ENCODE measurements around the gene USP49.

The USP49 gene

GRCh38 chr6:41887331-41887751 lies 7.8 kb downstream of the USP49 start:
- in situ Hi-C loops (cut with HindIII; ENCODE audit: low pct_ligation_motif_present, low pct_unique_long_range_greater_than_20kb, low sequenced_read_pairs) = no loop called here
- DNase-seq = no peak

- DNase-seq = no peak
- in situ Hi-C loops (cut with HindIII; ENCODE audit: low pct_ligation_motif_present, low pct_unique_long_range_greater_than_20kb, low sequenced_read_pairs) = no loop called here
These were observed 9.2 kb downstream of the USP49 start for GRCh38 chr6:41885930-41886329.

- no peak for DNase-seq
- in situ Hi-C loops (cut with HindIII; ENCODE audit: low pct_ligation_motif_present, low pct_unique_long_range_greater_than_20kb, low sequenced_read_pairs) = no loop called here
These were observed 10.2 kb downstream of the USP49 start for GRCh38 chr6:41884957-41885356.

GRCh38 chr6:41881506-41881905 lies 13.7 kb downstream of the USP49 start:
- in situ Hi-C loops (cut with HindIII; ENCODE audit: low pct_ligation_motif_present, low pct_unique_long_range_greater_than_20kb, low sequenced_read_pairs) = no loop called here
- no peak for DNase-seq

GRCh38 chr6:41878961-41879405 lies 16.2 kb downstream of the USP49 start:
- in situ Hi-C loops (cut with HindIII; ENCODE audit: low pct_ligation_motif_present, low pct_unique_long_range_greater_than_20kb, low sequenced_read_pairs) = no loop called here
- peak; percentile 35 for DNase-seq

GRCh38 chr6:41878246-41878645 lies 16.9 kb downstream of the USP49 start:
- in situ Hi-C loops (cut with HindIII; ENCODE audit: low pct_ligation_motif_present, low pct_unique_long_range_greater_than_20kb, low sequenced_read_pairs) = no loop called here
- peak; percentile 71 for DNase-seq

GRCh38 chr6:41877051-41877680 lies 18.0 kb downstream of the USP49 start:
- no peak for DNase-seq
- in situ Hi-C loops (cut with HindIII; ENCODE audit: low pct_ligation_motif_present, low pct_unique_long_range_greater_than_20kb, low sequenced_read_pairs) = no loop called here

GRCh38 chr6:41874741-41875140 lies 20.4 kb downstream of the USP49 start:
- in situ Hi-C loops (cut with HindIII; ENCODE audit: low pct_ligation_motif_present, low pct_unique_long_range_greater_than_20kb, low sequenced_read_pairs) = no loop called here
- DNase-seq = no peak

GRCh38 chr6:41872147-41872546 lies 23.0 kb downstream of the USP49 start:
- DNase-seq = no peak
- in situ Hi-C loops (cut with HindIII; ENCODE audit: low pct_ligation_motif_present, low pct_unique_long_range_greater_than_20kb, low sequenced_read_pairs) = no loop called here

GRCh38 chr6:41871691-41872090 lies 23.5 kb downstream of the USP49 start:
- no peak for DNase-seq
- in situ Hi-C loops (cut with HindIII; ENCODE audit: low pct_ligation_motif_present, low pct_unique_long_range_greater_than_20kb, low sequenced_read_pairs) = no loop called here

- in situ Hi-C loops (cut with HindIII; ENCODE audit: low pct_ligation_motif_present, low pct_unique_long_range_greater_than_20kb, low sequenced_read_pairs) = no loop called here
- no peak for DNase-seq
These were observed 35.8 kb downstream of the USP49 start for GRCh38 chr6:41859356-41859755.

- no peak for DNase-seq
- in situ Hi-C loops (cut with HindIII; ENCODE audit: low pct_ligation_motif_present, low pct_unique_long_range_greater_than_20kb, low sequenced_read_pairs) = no loop called here
These were observed 36.5 kb downstream of the USP49 start for GRCh38 chr6:41858703-41859102.

GRCh38 chr6:41850861-41851260 lies 44.3 kb downstream of the USP49 start:
- in situ Hi-C loops (cut with HindIII; ENCODE audit: low pct_ligation_motif_present, low pct_unique_long_range_greater_than_20kb, low sequenced_read_pairs) = no loop called here
- DNase-seq = no peak

GRCh38 chr6:41846666-41847237 lies 48.4 kb downstream of the USP49 start:
- DNase-seq = peak; percentile 88
- in situ Hi-C loops (cut with HindIII; ENCODE audit: low pct_ligation_motif_present, low pct_unique_long_range_greater_than_20kb, low sequenced_read_pairs) = no loop called here

GRCh38 chr6:41843178-41843577 lies 52.0 kb downstream of the USP49 start:
- in situ Hi-C loops (cut with HindIII; ENCODE audit: low pct_ligation_motif_present, low pct_unique_long_range_greater_than_20kb, low sequenced_read_pairs) = no loop called here
- DNase-seq = no peak

GRCh38 chr6:41840326-41840725 lies 54.8 kb downstream of the USP49 start:
- in situ Hi-C loops (cut with HindIII; ENCODE audit: low pct_ligation_motif_present, low pct_unique_long_range_greater_than_20kb, low sequenced_read_pairs) = no loop called here
- no peak for DNase-seq

GRCh38 chr6:41836660-41837052 lies 58.5 kb downstream of the USP49 start:
- DNase-seq = no peak
- in situ Hi-C loops (cut with HindIII; ENCODE audit: low pct_ligation_motif_present, low pct_unique_long_range_greater_than_20kb, low sequenced_read_pairs) = no loop called here

GRCh38 chr6:41836022-41836659 lies 59.0 kb downstream of the USP49 start:
- DNase-seq = no peak
- in situ Hi-C loops (cut with HindIII; ENCODE audit: low pct_ligation_motif_present, low pct_unique_long_range_greater_than_20kb, low sequenced_read_pairs) = no loop called here

- in situ Hi-C loops (cut with HindIII; ENCODE audit: low pct_ligation_motif_present, low pct_unique_long_range_greater_than_20kb, low sequenced_read_pairs) = no loop called here
- no peak for DNase-seq
These were observed 62.9 kb downstream of the USP49 start for GRCh38 chr6:41832263-41832662.
